GM12873 (cell line): Measurements from ENCODE around the gene BAD.

ENCODE experiments used
- TF ChIP-seq, protein P1 (sequence below): IDR thresholded peaks from 2 replicates; pipeline ENCODE4 v1.5.1; 2012; ENCODE audit warnings: low read depth, mild to moderate bottlenecking, moderate library complexity, low read length, control low read depth; ENCODE audit not compliant: insufficient read depth; ENCODE audit errors: missing control alignments

BAD gene

GRCh38 chr11:64312947-64313346 lies 28.5 kb upstream of the BAD start:
- TF ChIP-seq, protein P1, sequence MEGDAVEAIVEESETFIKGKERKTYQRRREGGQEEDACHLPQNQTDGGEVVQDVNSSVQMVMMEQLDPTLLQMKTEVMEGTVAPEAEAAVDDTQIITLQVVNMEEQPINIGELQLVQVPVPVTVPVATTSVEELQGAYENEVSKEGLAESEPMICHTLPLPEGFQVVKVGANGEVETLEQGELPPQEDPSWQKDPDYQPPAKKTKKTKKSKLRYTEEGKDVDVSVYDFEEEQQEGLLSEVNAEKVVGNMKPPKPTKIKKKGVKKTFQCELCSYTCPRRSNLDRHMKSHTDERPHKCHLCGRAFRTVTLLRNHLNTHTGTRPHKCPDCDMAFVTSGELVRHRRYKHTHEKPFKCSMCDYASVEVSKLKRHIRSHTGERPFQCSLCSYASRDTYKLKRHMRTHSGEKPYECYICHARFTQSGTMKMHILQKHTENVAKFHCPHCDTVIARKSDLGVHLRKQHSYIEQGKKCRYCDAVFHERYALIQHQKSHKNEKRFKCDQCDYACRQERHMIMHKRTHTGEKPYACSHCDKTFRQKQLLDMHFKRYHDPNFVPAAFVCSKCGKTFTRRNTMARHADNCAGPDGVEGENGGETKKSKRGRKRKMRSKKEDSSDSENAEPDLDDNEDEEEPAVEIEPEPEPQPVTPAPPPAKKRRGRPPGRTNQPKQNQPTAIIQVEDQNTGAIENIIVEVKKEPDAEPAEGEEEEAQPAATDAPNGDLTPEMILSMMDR: no peak

- TF ChIP-seq, protein P1: no peak
These were observed 22.6 kb upstream of the BAD start for GRCh38 chr11:64306876-64307622.

- TF ChIP-seq, protein P1: no peak
These were observed 22.1 kb upstream of the BAD start for GRCh38 chr11:64306563-64306875.

DNA sequence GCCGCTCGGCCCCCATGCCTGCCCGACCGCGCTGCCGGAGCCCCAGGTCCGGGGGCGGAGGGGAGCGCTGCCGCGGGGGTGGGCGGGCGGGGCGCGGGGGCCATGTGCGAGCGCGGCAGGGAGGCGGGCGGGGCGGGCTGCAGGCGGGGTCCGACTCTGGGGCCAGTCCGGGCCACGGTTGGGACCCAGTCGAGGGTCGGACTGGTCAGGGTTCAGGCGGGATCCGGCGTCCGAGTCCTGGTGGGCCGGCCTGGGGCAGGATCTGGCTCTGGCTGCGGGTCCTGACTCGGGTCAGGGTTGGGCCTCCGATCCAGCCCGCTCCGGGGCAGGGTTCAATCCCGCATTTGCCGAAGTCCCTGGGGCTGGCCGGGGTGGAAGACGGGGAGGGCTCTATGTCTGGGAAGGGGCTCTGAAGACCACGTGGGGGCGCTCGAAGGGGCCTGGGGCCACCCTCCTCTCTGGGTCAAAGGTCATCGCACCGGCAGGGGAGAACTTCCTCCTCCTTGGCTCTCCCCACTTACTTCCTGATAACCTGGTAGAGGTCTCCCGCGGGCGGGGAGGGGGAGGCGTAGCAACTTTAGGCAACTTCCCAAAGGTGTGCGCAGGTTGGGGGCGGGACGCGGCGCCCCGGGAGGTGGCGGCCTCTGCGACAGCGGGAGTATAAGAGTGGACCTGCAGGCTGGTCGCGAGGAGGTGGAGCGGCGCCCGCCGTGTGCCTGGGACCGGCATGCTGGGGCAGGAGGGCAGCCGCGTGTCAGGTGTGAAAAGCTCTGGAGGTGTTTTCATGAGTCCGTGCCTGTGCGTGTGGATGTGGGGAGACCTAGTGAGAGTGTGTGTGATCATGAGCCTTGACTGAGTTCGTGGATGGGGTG lies 21.5 kb upstream of the BAD start:
- TF ChIP-seq, protein P1: peak; percentile 52

DNA sequence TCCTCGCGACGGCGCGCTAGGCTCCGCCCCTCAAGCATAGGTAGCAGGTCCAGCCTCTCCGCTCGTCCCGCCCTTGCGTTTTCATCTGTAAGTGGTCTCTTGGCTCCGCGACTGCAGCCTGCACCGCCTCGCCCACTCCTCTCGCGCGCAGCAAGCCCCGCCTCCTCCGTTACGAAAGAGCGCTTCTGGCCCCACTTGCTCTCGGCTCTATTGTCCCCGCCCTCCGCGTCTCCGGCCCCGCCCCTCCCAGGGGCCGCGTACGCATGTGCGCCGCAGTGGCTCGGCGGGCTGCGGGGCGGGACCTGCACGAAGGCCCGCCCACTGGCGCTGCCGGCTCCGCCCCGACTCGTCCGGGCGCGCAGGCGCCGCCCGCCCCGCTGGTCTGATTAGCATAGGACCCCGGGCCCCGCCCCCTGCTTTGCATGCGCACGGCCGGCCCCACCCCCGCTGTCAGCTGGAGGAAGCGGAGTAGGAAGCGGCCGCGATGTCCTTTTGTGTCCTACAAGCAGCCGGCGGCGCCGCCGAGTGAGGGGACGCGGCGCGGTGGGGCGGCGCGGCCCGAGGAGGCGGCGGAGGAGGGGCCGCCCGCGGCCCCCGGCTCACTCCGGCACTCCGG lies 20.7 kb upstream of the BAD start, which contains the start of gene ESRRA:
Gene ESRRA (plus strand): TSS at position 450 of the 616 bp plus-strand sequence. CDS start 1,656 bp downstream, outside the sequence.
- TF ChIP-seq, protein P1: no peak

DNA sequence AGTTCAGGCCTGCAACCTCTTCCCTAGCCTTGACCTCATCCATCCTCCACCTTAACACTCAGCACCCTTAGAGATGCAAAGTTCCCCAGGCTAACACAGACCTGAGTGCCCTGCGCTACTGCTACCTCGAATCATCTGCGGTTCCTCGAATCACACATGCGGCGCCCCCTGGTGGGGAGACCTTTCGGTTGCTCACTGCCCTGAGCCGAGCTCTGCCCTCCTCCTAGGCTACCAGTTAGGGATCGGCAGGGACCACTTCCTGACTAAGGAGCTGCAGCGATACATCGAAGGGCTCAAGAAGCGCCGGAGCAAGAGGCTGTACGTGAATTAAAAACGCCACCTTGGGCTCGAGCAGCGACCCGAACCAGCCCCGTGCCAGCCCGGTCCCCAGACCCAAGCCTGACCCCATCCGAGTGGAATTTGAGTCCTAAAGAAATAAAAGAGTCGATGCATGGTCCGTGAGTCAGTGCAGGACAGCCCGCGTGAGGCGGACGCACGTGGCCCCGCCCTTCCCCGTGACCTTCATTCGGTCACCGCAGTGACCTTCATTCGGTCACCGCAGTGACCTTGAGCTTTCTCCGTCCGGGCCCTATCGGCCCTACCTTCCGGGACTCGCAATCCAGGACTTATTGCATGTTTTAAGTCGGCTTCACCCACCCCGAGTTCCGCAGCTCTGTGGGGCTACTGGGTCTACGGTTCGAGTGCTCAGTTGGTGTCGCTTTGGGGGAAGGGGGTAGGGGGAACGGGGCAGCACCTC lies 20.0 kb upstream of the BAD start:
- TF ChIP-seq, protein P1: peak; percentile 96

DNA sequence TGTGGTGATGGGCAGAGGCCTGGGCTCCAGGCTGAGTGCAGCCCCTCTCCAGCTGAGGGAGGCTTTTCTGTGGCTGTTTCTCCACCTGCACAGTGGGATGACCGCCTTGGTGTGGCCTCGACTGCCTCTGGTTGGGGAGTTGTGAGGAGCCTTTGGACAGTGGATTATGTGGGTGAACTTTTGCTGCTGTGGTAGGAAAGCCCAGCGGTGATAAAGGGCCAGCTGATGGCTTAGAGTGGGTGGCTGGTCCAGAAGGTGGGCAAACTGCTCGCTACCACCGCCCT lies 19.5 kb upstream of the BAD start:
- TF ChIP-seq, protein P1: no peak
